GM23248 (cell line): ENCODE measurements around the gene PTH2. TPM values are rescaled to one million over a fixed set of nuclear protein-coding genes. Genes with fewer than 3 reads are reported as not detected.

Experiments
- DNase-seq: peaks from one replicate; pipeline ENCODE4 v3.0.0-alpha.2; 2015
- H2AFZ ChIP-seq: fragments of 200-600 bp; sonication (generic); 2 replicates; pipeline ENCODE4 v1.6.1; 2016; ENCODE audit warnings: antibody characterized with exemption
- H3F3A ChIP-seq: fragments of 200-600 bp; sonication (generic); 2 replicates; pipeline ENCODE4 v1.6.1; 2016; ENCODE audit warnings: mild to moderate bottlenecking, antibody characterized with exemption, mixed run types; ENCODE audit not compliant: insufficient read depth
- H3K27ac ChIP-seq: fragments of 200-600 bp; sonication (generic); 2 replicates; pipeline ENCODE4 v1.5.1; 2016; ENCODE audit warnings: mild to moderate bottlenecking
- H3K27me3 ChIP-seq: fragments of 200-600 bp; sonication (generic); replicated peaks from 2 replicates; pipeline ENCODE4 v1.6.1; 2016; ENCODE audit warnings: mild to moderate bottlenecking; ENCODE audit not compliant: insufficient read depth
- H3K36me3 ChIP-seq: fragments of 200-600 bp; sonication (generic); 2 replicates; pipeline ENCODE4 v1.6.1; 2016; ENCODE audit warnings: low read depth, mild to moderate bottlenecking
- H3K4me1 ChIP-seq: fragments of 200-600 bp; sonication (generic); 2 replicates; pipeline ENCODE4 v1.6.1; 2016; ENCODE audit warnings: mild to moderate bottlenecking; ENCODE audit not compliant: insufficient read depth
- H3K4me2 ChIP-seq: fragments of 200-600 bp; sonication (generic); one replicate; pipeline ENCODE4 v1.6.1; 2016; ENCODE audit warnings: mild to moderate bottlenecking; ENCODE audit not compliant: unreplicated experiment
- H3K4me3 ChIP-seq: fragments of 200-600 bp; sonication (generic); 2 replicates; pipeline ENCODE4 v1.5.1; 2016; ENCODE audit warnings: mild to moderate bottlenecking
- H3K79me2 ChIP-seq: fragments of 200-600 bp; sonication (generic); 2 replicates; pipeline ENCODE4 v1.6.1; 2016; ENCODE audit warnings: mild to moderate bottlenecking; ENCODE audit not compliant: insufficient read depth
- H3K9ac ChIP-seq: fragments of 200-600 bp; sonication (generic); 2 replicates; pipeline ENCODE4 v1.6.1; 2016; ENCODE audit warnings: mild to moderate bottlenecking
- H3K9me2 ChIP-seq: fragments of 200-600 bp; sonication (generic); 2 replicates; pipeline ENCODE4 v1.6.1; 2016; ENCODE audit warnings: mixed run types, mild to moderate bottlenecking, moderate library complexity; ENCODE audit not compliant: insufficient read depth
- H3K9me3 ChIP-seq: fragments of 200-600 bp; sonication (generic); one replicate; pipeline ENCODE4 v1.6.1; 2017; ENCODE audit warnings: low read depth
- H4K20me1 ChIP-seq: fragments of 200-600 bp; sonication (generic); 2 replicates; pipeline ENCODE4 v1.6.0; 2016; ENCODE audit not compliant: insufficient read depth
- EZH2 ChIP-seq: fragments of 200-600 bp; sonication (generic); IDR thresholded peaks from 2 replicates; pipeline ENCODE4 v1.6.1; 2018; ENCODE audit warnings: antibody characterized with exemption, mild to moderate bottlenecking; ENCODE audit not compliant: insufficient read depth, poor library complexity, severe bottlenecking
- EZH2phosphoT487 ChIP-seq: fragments of 200-600 bp; sonication (generic); IDR thresholded peaks from 2 replicates; pipeline ENCODE4 v1.6.1; 2018; ENCODE audit warnings: antibody characterized with exemption, moderate library complexity, mild to moderate bottlenecking, low read depth; ENCODE audit not compliant: insufficient read depth
- WGBS, 2 experiments: methylation state at CpG; one replicate each; pipeline ENCODE4 v1.1.6; 2015 to 2017; ENCODE audit warnings: low lambda C conversion rate in 2 of 2, low coverage in 1 of 2; ENCODE audit errors: missing lambda C conversion rate in 2 of 2; 5-methylcytosine and 5-hydroxymethylcytosine counted together
- in situ Hi-C: fragments of 300-500 bp; cut with MboI; formaldehyde crosslinking; loops from 2 replicates; pipeline ENCODE4 v1.15.0; 2020
- polyA plus RNA-seq: library from polyadenylated mRNA; unstranded; fragments of >200 nt; fragmentation: Nextera tagmentation; extraction: Ambion mirVana; gene quantifications from 2 replicates; pipeline ENCODE4 v1.2.1, GENCODE V29; 2016
- total RNA-seq: library from RNA; depleted of rRNA; stranded (reverse); fragments of >200 nt; shearing (Covaris generic); gene quantifications from 2 replicates; pipeline ENCODE4 v1.2.3, GENCODE V29; 2014

Gene PTH2
- total and polyA plus RNA-seq, 2 experiments from 2014 or later: not detected

DNA sequence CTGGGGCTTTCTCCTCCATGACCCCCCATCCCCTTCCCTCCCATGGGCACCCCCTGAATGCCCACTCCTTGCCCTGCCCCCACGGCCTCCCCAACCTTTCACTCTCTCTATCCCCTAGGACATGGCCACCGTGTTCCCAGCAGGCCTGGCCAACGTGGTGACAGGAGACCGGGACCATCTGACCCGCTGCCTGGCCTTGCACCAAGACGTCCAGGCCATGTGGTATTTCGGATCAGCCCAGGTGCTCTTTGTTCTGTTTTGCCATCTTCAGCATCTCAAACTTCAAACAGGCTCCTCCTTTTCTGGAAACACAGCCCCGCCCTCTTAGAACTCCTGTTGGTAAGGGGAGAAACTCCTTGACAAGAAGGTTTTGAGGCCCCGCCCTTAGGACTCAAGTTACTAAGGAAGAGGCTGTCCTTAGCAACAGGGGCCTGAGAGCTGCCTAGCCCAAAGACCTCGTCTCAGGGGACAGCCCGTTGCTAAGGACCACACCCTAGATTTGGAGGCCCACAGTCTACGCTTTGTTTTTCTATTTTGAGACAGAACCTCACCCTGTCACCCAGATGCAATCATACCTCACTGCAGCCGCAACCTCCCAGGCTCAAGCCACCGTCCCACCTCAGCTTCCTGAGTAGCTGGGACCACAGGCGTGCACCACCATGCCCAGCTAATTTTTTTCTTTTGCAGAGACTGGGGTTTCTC is 45.7 kb upstream of the PTH2 start:
- Histone ChIP-seq H4K20me1 (no peaks in the 10 kb centered on the region), H3K27ac (no peak overlapping the region), H3K4me2 (no peak overlapping the region), H3K4me3 (no peak overlapping the region), H3K9ac (no peak overlapping the region), H3K36me3 (no peaks in the 10 kb centered on the region), H3K4me1 (no peaks in the 10 kb centered on the region), H2AFZ (no peak overlapping the region), H3F3A (no peaks in the 10 kb centered on the region), H3K9me3 (no peaks in the 10 kb centered on the region), H3K27me3 (no peaks in the 10 kb centered on the region), H3K9me2 (no peaks in the 10 kb centered on the region), H3K79me2 (no peaks in the 10 kb centered on the region)
- TF ChIP-seq EZH2phosphoT487: no peak
- TF ChIP-seq EZH2: no peak
- in situ Hi-C loops: no loop called here
- DNase-seq: peak; percentile 78
- WGBS, 2 experiments: 42 to 44% methylated on average over 15 of the region's 15 CpGs

DNA sequence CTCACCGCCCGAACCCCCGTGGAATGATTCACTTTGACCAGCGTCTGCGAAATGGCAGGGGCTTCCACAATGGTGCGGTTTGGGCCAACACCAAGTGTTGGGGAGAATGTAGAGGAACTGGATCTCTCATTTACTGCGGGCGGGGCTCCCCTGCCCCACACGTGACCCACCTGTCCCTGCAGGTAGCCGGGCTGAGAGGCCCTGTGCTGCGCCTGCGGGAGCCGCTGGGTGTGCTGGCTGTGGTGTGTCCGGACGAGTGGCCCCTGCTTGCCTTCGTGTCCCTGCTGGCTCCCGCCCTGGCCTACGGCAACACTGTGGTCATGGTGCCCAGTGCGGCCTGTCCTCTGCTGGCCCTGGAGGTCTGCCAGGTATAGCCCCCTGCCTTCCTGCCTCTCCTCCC is 45.0 kb upstream of the PTH2 start:
- Histone ChIP-seq H3K4me2 (no peak overlapping the region), H3K4me3 (no peak overlapping the region), H3K36me3 (no peaks in the 10 kb centered on the region), H3K4me1 (no peaks in the 10 kb centered on the region), H3F3A (no peaks in the 10 kb centered on the region), H3K79me2 (no peaks in the 10 kb centered on the region), H3K27ac (no peak overlapping the region), H4K20me1 (no peaks in the 10 kb centered on the region), H2AFZ (no peak overlapping the region), H3K9me3 (no peaks in the 10 kb centered on the region), H3K27me3 (no peaks in the 10 kb centered on the region), H3K9ac (no peak overlapping the region), H3K9me2 (no peaks in the 10 kb centered on the region)
- DNase-seq: no peak
- in situ Hi-C loops: no loop called here
- WGBS, 2 experiments: 84% methylated on average over 19 of the region's 19 CpGs
- no peak for TF ChIP-seq EZH2

DNA sequence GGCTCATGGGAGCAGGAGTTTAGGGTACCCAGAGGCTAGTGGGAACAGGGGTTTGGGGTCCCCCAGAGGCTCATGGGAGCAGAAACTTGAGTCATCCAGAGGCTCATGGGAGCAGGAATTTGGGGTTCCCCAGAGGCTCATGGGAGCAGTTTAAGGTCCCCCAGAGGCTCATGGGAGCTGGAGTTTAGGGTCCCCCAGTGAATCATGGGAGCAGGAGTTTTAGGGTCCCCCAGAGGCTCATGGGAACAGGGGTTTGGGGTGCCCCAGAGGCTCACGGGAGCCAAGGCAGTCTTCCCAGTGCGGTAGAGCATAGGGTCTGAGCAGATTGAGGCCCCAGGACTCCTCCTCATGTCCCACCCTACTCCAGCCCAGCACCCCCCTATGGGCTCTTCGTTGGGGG is 42.1 kb upstream of the PTH2 start:
- in situ Hi-C loops: no loop called here
- no peaks in the 10 kb centered on the region for H3K4me1 ChIP-seq
- H3K9ac ChIP-seq: no peak overlapping the region
- H3K4me3 ChIP-seq: no peak overlapping the region
- H3K27me3 ChIP-seq: no peaks in the 10 kb centered on the region
- H3K27ac ChIP-seq: no peak overlapping the region
- H3K4me2 ChIP-seq: no peak overlapping the region
- H2AFZ ChIP-seq: no peak overlapping the region
- H3K9me3 ChIP-seq: no peaks in the 10 kb centered on the region
- H3K36me3 ChIP-seq: no peaks in the 10 kb centered on the region
- no peaks in the 10 kb centered on the region for H4K20me1 ChIP-seq
- no peak for DNase-seq
- no peaks in the 10 kb centered on the region for H3K9me2 ChIP-seq
- WGBS, 2 experiments: 87 to 92% methylated on average over 3 of the region's 3 CpGs
- no peaks in the 10 kb centered on the region for H3K79me2 ChIP-seq
- TF ChIP-seq EZH2phosphoT487 (no peak), EZH2 (no peak)
- no peaks in the 10 kb centered on the region for H3F3A ChIP-seq

DNA sequence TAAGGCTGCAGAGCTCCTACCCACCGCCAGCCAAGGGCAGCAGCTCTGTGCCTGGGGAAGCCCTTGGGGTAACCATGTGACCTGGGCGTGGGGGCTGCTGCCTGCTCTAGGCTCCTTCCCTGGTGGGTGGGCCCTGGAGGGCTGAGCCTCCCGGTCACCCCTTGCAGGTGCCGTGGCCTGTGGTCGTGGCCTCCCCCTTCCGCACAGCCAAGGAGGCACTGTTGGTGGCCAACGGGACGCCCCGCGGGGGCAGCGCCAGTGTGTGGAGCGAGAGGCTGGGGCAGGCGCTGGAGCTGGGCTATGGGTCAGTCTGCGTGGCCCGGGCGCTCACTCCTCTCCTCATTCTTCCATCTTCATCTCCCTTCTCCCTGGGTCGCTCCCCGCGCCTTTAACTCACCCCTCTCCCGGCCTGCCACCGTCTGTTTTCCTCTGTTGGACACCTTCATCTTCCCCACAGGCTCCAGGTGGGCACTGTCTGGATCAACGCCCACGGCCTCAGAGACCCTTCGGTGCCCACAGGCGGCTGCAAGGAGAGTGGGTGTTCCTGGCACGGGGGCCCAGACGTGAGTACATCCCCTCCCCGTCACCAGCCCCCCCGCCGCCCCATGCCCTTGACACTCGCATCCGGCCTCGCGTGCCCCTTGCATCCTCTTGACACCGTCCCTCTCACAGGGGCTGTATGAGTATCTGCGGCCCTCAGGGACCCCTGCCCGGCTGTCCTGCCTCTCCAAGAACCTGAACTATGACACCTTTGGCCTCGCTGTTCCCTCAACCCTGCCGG is 40.9 kb upstream of the PTH2 start:
- H3K4me2 ChIP-seq: no peak overlapping the region
- H3K9ac ChIP-seq: no peak overlapping the region
- H3K79me2 ChIP-seq: no peaks in the 10 kb centered on the region
- no peaks in the 10 kb centered on the region for H3K4me1 ChIP-seq
- H3F3A ChIP-seq: no peaks in the 10 kb centered on the region
- H3K27me3 ChIP-seq: no peaks in the 10 kb centered on the region
- 88 to 90% methylated on average over 25 to 38 of the region's 39 CpGs for WGBS, 2 experiments
- no peak overlapping the region for H3K4me3 ChIP-seq
- TF ChIP-seq EZH2 (no peak), EZH2phosphoT487 (no peak)
- no peak overlapping the region for H2AFZ ChIP-seq
- no peaks in the 10 kb centered on the region for H3K36me3 ChIP-seq
- no peak overlapping the region for H3K27ac ChIP-seq
- no peak for DNase-seq
- H3K9me2 ChIP-seq: no peaks in the 10 kb centered on the region
- H3K9me3 ChIP-seq: no peaks in the 10 kb centered on the region
- in situ Hi-C loops: no loop called here
- H4K20me1 ChIP-seq: no peaks in the 10 kb centered on the region
